Panc1 (cell line): ENCODE measurements around the gene NUP153. TPM values are rescaled to one million over a fixed set of nuclear protein-coding genes. Genes with fewer than 3 reads are reported as not detected.

Source experiments
- ATAC-seq: fragments of 200-7000 bp; cut with Tn5 transposase; 2 replicates; pipeline ENCODE4 v1.9.1; 2020; ENCODE audit warnings: mild to moderate bottlenecking, moderate library complexity
- BruUV-seq: library from RNA; stranded (reverse); fragments of 400-500 nt; replicated peaks from 2 replicates; lab custom pipeline; 2021; lab: Mats Ljungman, UMichigan
- CTCF ChIA-PET: fragments of 300-600 bp; sonication (Branson Sonifier 250); formaldehyde crosslinking; loops from one replicate; lab custom pipeline; 2022; ENCODE audit warnings: antibody characterized with exemption; lab: Charles Lee
- POLR2A ChIA-PET: fragments of 300-600 bp; sonication (Branson Sonifier 250); formaldehyde crosslinking; loops from one replicate; lab custom pipeline; 2022; ENCODE audit warnings: antibody characterized with exemption; lab: Charles Lee
- DNase-seq: peaks from one replicate; pipeline ENCODE4 v3.0.0-alpha.2; 2010; ENCODE audit warnings: low read depth, low spot score
- H3K27ac ChIP-seq: 2 replicates; pipeline ENCODE4 v1.5.1; 2011; ENCODE audit warnings: mild to moderate bottlenecking, low read length, inconsistent platforms
- H3K27me3 ChIP-seq: fragments of 200-500 bp; sonication (Bioruptor generic); 2 replicates; pipeline ENCODE4 v1.6.0; 2014; ENCODE audit warnings: low read length, inconsistent platforms; ENCODE audit not compliant: control insufficient read depth, insufficient read depth
- H3K36me3 ChIP-seq: fragments of 200-500 bp; sonication (Bioruptor generic); 2 replicates; pipeline ENCODE4 v1.5.1; 2014; ENCODE audit warnings: inconsistent platforms, mild to moderate bottlenecking, low read length, moderate library complexity; ENCODE audit not compliant: control insufficient read depth, insufficient read depth
- H3K4me1 ChIP-seq: 2 replicates; pipeline ENCODE4 v1.5.1; 2011; ENCODE audit warnings: inconsistent platforms, mild to moderate bottlenecking, low read length, moderate library complexity; ENCODE audit not compliant: control insufficient read depth, insufficient read depth
- H3K4me3 ChIP-seq, 2 experiments: 2 replicates each; pipeline ENCODE4 v1.5.1; 2011 to 2012; ENCODE audit warnings: low read depth in 2 of 2, low read length in 2 of 2, mild to moderate bottlenecking in 2 of 2, inconsistent platforms in 1 of 2, moderate library complexity in 1 of 2
- H3K9me3 ChIP-seq: fragments of 200-500 bp; sonication (Bioruptor generic); 2 replicates; pipeline ENCODE4 v1.5.1; 2014; ENCODE audit warnings: low read depth, mild to moderate bottlenecking, inconsistent platforms, low read length, moderate library complexity; ENCODE audit not compliant: control insufficient read depth, insufficient read depth
- CTCF ChIP-seq: fragments of 450-650 bp; IDR thresholded peaks from 2 replicates; pipeline ENCODE4 v1.5.1; 2017; ENCODE audit warnings: mild to moderate bottlenecking
- POLR2AphosphoS5 ChIP-seq: IDR thresholded peaks from 2 replicates; pipeline ENCODE4 v1.6.1; 2012; ENCODE audit warnings: mild to moderate bottlenecking, low read depth, low read length, moderate library complexity
- REST ChIP-seq, 2 experiments: IDR thresholded peaks; 2 replicates each; pipeline ENCODE4 v1.6.1; 2011 to 2012; ENCODE audit warnings: low read depth in 2 of 2, control low read depth in 1 of 2, low read length in 1 of 2, mild to moderate bottlenecking in 1 of 2, moderate library complexity in 1 of 2; ENCODE audit not compliant: insufficient read depth in 1 of 2
- SIN3A ChIP-seq: IDR thresholded peaks from 2 replicates; pipeline ENCODE4 v1.6.1; 2012; ENCODE audit warnings: low read depth, mild to moderate bottlenecking, low read length, moderate library complexity, borderline replicate concordance; ENCODE audit not compliant: insufficient read depth
- TCF7L2 ChIP-seq: IDR thresholded peaks from 2 replicates; pipeline ENCODE4 v1.6.1; 2011; ENCODE audit warnings: mild to moderate bottlenecking, low read depth, low read length, inconsistent platforms
- in situ Hi-C: cut with HindIII; loops from 2 replicates; pipeline ENCODE4 v1.10.0; 2016; ENCODE audit warnings: low sequenced_read_pairs, low pct_unique_long_range_greater_than_20kb
- intact Hi-C: fragments of 100-400 bp; cut with micrococcal nuclease; formaldehyde crosslinking; loops from one replicate; pipeline ENCODE4 v1.10.0; 2022; ENCODE audit not compliant: unreplicated experiment
- total RNA-seq: library from RNA; stranded (reverse); gene quantifications from one replicate; pipeline ENCODE4 v1.2.1, GENCODE V29; 2021; ENCODE audit not compliant: unreplicated experiment

NUP153 gene
- total RNA-seq, 1 experiment from 2014 or later, result 62.0 TPM

- no peak overlapping the region for H3K4me3 ChIP-seq
- ChIA-PET POLR2A (interaction anchor here (0.6 kb wide), 1 partner anchor 291 kb away, joined by 3 read pairs; no protein-coding TSS in a partner anchor), CTCF (no interaction called here)
- ATAC-seq, result no peak
- no peaks in the 10 kb centered on the region for H3K36me3 ChIP-seq
- TF ChIP-seq REST (IDR thresholded peaks at IDR 0.05; ENCODE audit: insufficient read depth in 1 of 2, low read depth in 2 of 2, low read length in 1 of 2), result no peak
- no peak for TF ChIP-seq CTCF
- TF ChIP-seq TCF7L2, result no peak
- no peak for TF ChIP-seq SIN3A
- no peak for TF ChIP-seq POLR2AphosphoS5
- H3K27ac ChIP-seq, result no peak overlapping the region
- no peak for DNase-seq
- intact Hi-C loops, result no loop called here
- in situ Hi-C loops, result no loop called here
- no peaks in the 10 kb centered on the region for H3K9me3 ChIP-seq
- BruUV-seq, result no TSS peak
- peaks cover 7% of the 10 kb centered on the region; the same call in 1 of the 2 replicates for H3K4me1 ChIP-seq
- H3K27me3 ChIP-seq, result no peaks in the 10 kb centered on the region
Measured at GRCh38 chr6:17719323-17720041, 12.8 kb upstream of the NUP153 start.

GRCh38 chr6:17716221-17716620, 9.5 kb upstream of the NUP153 start:
- no TSS peak for BruUV-seq
- H3K36me3 ChIP-seq, result no peaks in the 10 kb centered on the region
- peaks cover 10% of the 10 kb centered on the region; the same call in 1 of the 2 replicates for H3K4me1 ChIP-seq
- no peak overlapping the region for H3K27ac ChIP-seq
- H3K27me3 ChIP-seq, result no peaks in the 10 kb centered on the region
- intact Hi-C loops, result no loop called here
- DNase-seq, result no peak
- H3K4me3 ChIP-seq, result no peak overlapping the region
- no peak for ATAC-seq
- in situ Hi-C loops, result no loop called here
- TF ChIP-seq REST (IDR thresholded peaks at IDR 0.05; ENCODE audit: insufficient read depth in 1 of 2, low read depth in 2 of 2, low read length in 1 of 2), result no peak
- TF ChIP-seq CTCF, result no peak
- no peak for TF ChIP-seq TCF7L2
- TF ChIP-seq SIN3A, result no peak
- TF ChIP-seq POLR2AphosphoS5, result no peak
- no peaks in the 10 kb centered on the region for H3K9me3 ChIP-seq
- CTCF ChIA-PET, result no interaction called here
- POLR2A ChIA-PET, result no interaction called here
